AG04450 (cell line): ENCODE measurements around the gene SYNPR. TPM values are rescaled to one million over a fixed set of nuclear protein-coding genes. Genes with fewer than 3 reads are reported as not detected.

Experiments used
- CTCF ChIA-PET: fragments of 300-600, 350-600 bp; formaldehyde crosslinking; extraction: SDS; loops from one replicate; lab custom pipeline; 2022; ENCODE audit warnings: antibody characterized with exemption, inconsistent platforms; lab: Charles Lee
- POLR2A ChIA-PET: fragments of 350-600 bp; formaldehyde crosslinking; extraction: SDS; loops from one replicate; lab custom pipeline; 2021; ENCODE audit warnings: antibody characterized with exemption, inconsistent platforms; lab: Yijun Ruan, JAX
- DNase-seq: peaks from one replicate; pipeline ENCODE4 v3.0.0-alpha.2; 2011; ENCODE audit warnings: low read depth, low spot score
- H3K27ac ChIP-seq: one replicate; pipeline ENCODE4 v1.5.1; 2012; ENCODE audit warnings: low read depth, low read length, control low read depth
- H3K27me3 ChIP-seq: one replicate; pipeline ENCODE4 v1.6.0; 2012; ENCODE audit warnings: low read length; ENCODE audit not compliant: control insufficient read depth, insufficient read depth
- H3K4me3 ChIP-seq: 2 replicates; pipeline ENCODE4 v1.5.1; 2011; ENCODE audit warnings: mild to moderate bottlenecking, low read depth, low read length, control low read depth
- H3K9me3 ChIP-seq: 2 replicates; pipeline ENCODE4 v1.5.1; 2012; ENCODE audit warnings: low read length; ENCODE audit not compliant: control insufficient read depth, insufficient read depth
- CTCF ChIP-seq: IDR thresholded peaks from 2 replicates; pipeline ENCODE4 v1.5.1; 2011; ENCODE audit warnings: low read depth, low read length, control low read depth, inconsistent platforms
- polyA plus RNA-seq: library from polyadenylated mRNA; depleted of rRNA; stranded (reverse); fragments of >200 nt; gene quantifications from 2 replicates; pipeline ENCODE4 v1.2.3, GENCODE V29; 2011

Gene SYNPR
- polyA plus RNA-seq, 1 experiment = not detected

- Histone ChIP-seq H3K27me3 (no peaks in the 10 kb centered on the region), H3K9me3 (no peaks in the 10 kb centered on the region), H3K27ac (no peak overlapping the region), H3K4me3 (no peak overlapping the region)
- TF ChIP-seq CTCF = no peak
- no peak for DNase-seq
- ChIA-PET CTCF (no interaction called here), POLR2A (no interaction called here)
Measured at GRCh38 chr3:63493101-63493500, 215.0 kb downstream of the SYNPR start.

GRCh38 chr3:63494646-63495045 is 216.5 kb downstream of the SYNPR start:
- Histone ChIP-seq H3K27me3 (no peaks in the 10 kb centered on the region), H3K9me3 (no peaks in the 10 kb centered on the region), H3K4me3 (no peak overlapping the region), H3K27ac (no peak overlapping the region)
- DNase-seq = no peak
- POLR2A ChIA-PET = no interaction called here
- CTCF ChIA-PET = no interaction called here
- TF ChIP-seq CTCF = no peak

- POLR2A ChIA-PET = no interaction called here
- no peak overlapping the region for H3K27ac ChIP-seq
Measured at GRCh38 chr3:63497641-63498040, 219.5 kb downstream of the SYNPR start.

GRCh38 chr3:63500196-63500595 is 222.1 kb downstream of the SYNPR start:
- CTCF ChIA-PET = no interaction called here
- no peak overlapping the region for H3K4me3 ChIP-seq
- POLR2A ChIA-PET = no interaction called here
- no peak overlapping the region for H3K27ac ChIP-seq
- no peaks in the 10 kb centered on the region for H3K27me3 ChIP-seq
- H3K9me3 ChIP-seq = no peaks in the 10 kb centered on the region
- TF ChIP-seq CTCF = no peak
- DNase-seq = no peak

More at GRCh38 chr3:63497641-63498040, 219.5 kb downstream of the SYNPR start:
- H3K9me3 ChIP-seq = no peaks in the 10 kb centered on the region
- no peak for TF ChIP-seq CTCF
- CTCF ChIA-PET = interaction anchor here (0.6 kb wide), 1 partner anchor 265 kb away, joined by 4 read pairs; no protein-coding TSS in a partner anchor
- no peak overlapping the region for H3K4me3 ChIP-seq
- no peaks in the 10 kb centered on the region for H3K27me3 ChIP-seq
- no peak for DNase-seq

GRCh38 chr3:63508305-63508704 is 230.2 kb downstream of the SYNPR start:
- no peak for TF ChIP-seq CTCF
- no peak overlapping the region for H3K27ac ChIP-seq
- ChIA-PET POLR2A (no interaction called here), CTCF (no interaction called here)
- no peak for DNase-seq
- no peak overlapping the region for H3K4me3 ChIP-seq
- H3K9me3 ChIP-seq = no peaks in the 10 kb centered on the region
- H3K27me3 ChIP-seq = no peaks in the 10 kb centered on the region
